K562 (cell line): ENCODE results near the gene LIPN. TPM values are rescaled to one million over a fixed set of nuclear protein-coding genes. Genes with fewer than 3 reads are reported as not detected.

Source experiments
- ATAC-seq: fragments of 200-7000 bp; cut with Tn5 transposase; 3 replicates; pipeline ENCODE4 v1.9.1; 2020; ENCODE audit warnings: moderate library complexity
- BruUV-seq: library from RNA; stranded (reverse); fragments of 400-500 nt; replicated peaks from 2 replicates; lab custom pipeline; 2021; lab: Mats Ljungman, UMichigan
- CTCF ChIA-PET: fragments of 300-600 bp; formaldehyde crosslinking; extraction: SDS; loops from one replicate; lab custom pipeline; 2021; ENCODE audit warnings: low intra/inter-chr PET ratio; lab: Yijun Ruan, JAX
- POLR2A ChIA-PET: fragments of 300-600, 350-650 bp; sonication (Branson Sonifier 250); formaldehyde crosslinking; extraction: SDS; loops from one replicate; lab custom pipeline; 2021; ENCODE audit warnings: antibody characterized with exemption, inconsistent platforms; lab: Yijun Ruan, JAX
- DNase-seq, 4 experiments: peaks; one replicate each; pipeline versions ENCODE4 v3.0.0 to v3.0.0-alpha.2; 2011 to 2018; ENCODE audit warnings: low spot score in 3 of 4, mixed read lengths in 3 of 4; ENCODE audit errors: extremely low read depth in 1 of 4
- FAIRE-seq: peaks from 2 replicates; lab custom pipeline; 2011; peaks lifted over from hg19 to GRCh38; lab: Jason Lieb, UNC
- H2AFZ ChIP-seq: 2 replicates; pipeline ENCODE4 v1.6.0; 2011; ENCODE audit warnings: low read depth, low read length, control low read depth, inconsistent platforms
- H3K27ac ChIP-seq: fragments of 200-600 bp; 3 replicates; pipeline ENCODE4 v1.8.0; 2011; ENCODE audit warnings: low read depth, mild to moderate bottlenecking, control low read depth, inconsistent platforms, low read length, moderate library complexity, mixed read lengths; ENCODE audit errors: extremely low read depth
- H3K27me3 ChIP-seq, 2 experiments: fragments of 300-600 bp in 1 of 2; 2 replicates in 1 of 2; 3 replicates in 1 of 2; pipeline versions ENCODE4 v1.6.0 to v1.8.0; 2011; ENCODE audit warnings: inconsistent platforms in 2 of 2, low read length in 2 of 2, mild to moderate bottlenecking in 1 of 2, mixed read lengths in 1 of 2, moderate library complexity in 1 of 2; ENCODE audit not compliant: control insufficient read depth in 2 of 2, insufficient read depth in 2 of 2
- H3K36me3 ChIP-seq: fragments of 300-600 bp; 3 replicates; pipeline ENCODE4 v1.8.0; 2011; ENCODE audit warnings: mild to moderate bottlenecking, low read length, inconsistent platforms; ENCODE audit not compliant: control insufficient read depth, insufficient read depth
- H3K4me1 ChIP-seq, 2 experiments: fragments of 200-600 bp in 1 of 2; replicated peaks in 1 of 2; 2 replicates in 1 of 2; 3 replicates in 1 of 2; pipeline versions ENCODE4 v1.5.1 to v1.8.0; 2011; ENCODE audit warnings: inconsistent platforms in 2 of 2, low read length in 2 of 2, mild to moderate bottlenecking in 1 of 2, mixed read lengths in 1 of 2, moderate library complexity in 1 of 2; ENCODE audit not compliant: control insufficient read depth in 2 of 2, insufficient read depth in 2 of 2
- H3K4me2 ChIP-seq: 2 replicates; pipeline ENCODE4 v1.6.1; 2011; ENCODE audit warnings: low read length, control low read depth, inconsistent platforms, mixed read lengths; ENCODE audit not compliant: insufficient read depth
- H3K4me3 ChIP-seq: fragments of 200-600 bp; sonication (generic), shearing (Covaris generic); 2 replicates; pipeline ENCODE4 v1.5.1; 2016; ENCODE audit warnings: control low read depth, inconsistent platforms
- H3K79me2 ChIP-seq: fragments of 200-600 bp; 3 replicates; pipeline ENCODE4 v1.8.0; 2011; ENCODE audit warnings: low read length, inconsistent platforms; ENCODE audit not compliant: control insufficient read depth, insufficient read depth
- H3K9ac ChIP-seq, 2 experiments: 2 replicates each; pipeline versions ENCODE4 v1.6.0 to v1.6.1; 2011; ENCODE audit warnings: low read depth in 2 of 2, low read length in 2 of 2, control low read depth in 1 of 2, inconsistent platforms in 1 of 2, mild to moderate bottlenecking in 1 of 2, mixed read lengths in 1 of 2; ENCODE audit not compliant: insufficient read depth in 1 of 2
- H3K9me1 ChIP-seq: one replicate; pipeline ENCODE4 v1.6.0; 2011; ENCODE audit warnings: inconsistent platforms, mild to moderate bottlenecking, low read length, moderate library complexity; ENCODE audit not compliant: control insufficient read depth, insufficient read depth
- H3K9me3 ChIP-seq: replicated peaks from 2 replicates; pipeline ENCODE4 v1.5.1; 2011; ENCODE audit warnings: low read depth, low read length, inconsistent platforms; ENCODE audit not compliant: control insufficient read depth, insufficient read depth
- H4K20me1 ChIP-seq: replicated peaks from 2 replicates; pipeline ENCODE4 v1.6.1; 2011; ENCODE audit warnings: low read length, inconsistent platforms, mixed read lengths; ENCODE audit not compliant: control insufficient read depth, insufficient read depth
- CXXC5 ChIP-seq: fragments of 250-450 bp; sonication (Bioruptor Pico); IDR thresholded peaks from 2 replicates; pipeline ENCODE4 v1.8.0; 2022; ENCODE audit warnings: inconsistent platforms, mild to moderate bottlenecking, moderate library complexity
- FIP1L1 ChIP-seq: fragments of 200-400 bp; formaldehyde crosslinking; IDR thresholded peaks from 2 replicates; pipeline ENCODE4 v1.6.1; 2018; ENCODE audit warnings: mild to moderate bottlenecking, low read depth, low read length; ENCODE audit not compliant: poor library complexity, severe bottlenecking
- KAT8 ChIP-seq: fragments of 450-650 bp; IDR thresholded peaks from 2 replicates; pipeline ENCODE4 v1.6.1; 2016; ENCODE audit warnings: low read depth, mild to moderate bottlenecking
- L3MBTL2 ChIP-seq: fragments of 450-650 bp; IDR thresholded peaks from 2 replicates; pipeline ENCODE4 v1.6.1; 2016; ENCODE audit warnings: mild to moderate bottlenecking, moderate library complexity
- NBN ChIP-seq: fragments of 450-650 bp; IDR thresholded peaks from 2 replicates; pipeline ENCODE4 v1.6.1; 2016; ENCODE audit warnings: low read depth, mild to moderate bottlenecking
- SNAPC5 ChIP-seq: fragments of 250-450 bp; sonication (Bioruptor Pico); IDR thresholded peaks from 2 replicates; pipeline ENCODE4 v1.8.0; 2021; ENCODE audit warnings: moderate library complexity, mild to moderate bottlenecking, inconsistent platforms
- TAF15 ChIP-seq: fragments of 200-400 bp; formaldehyde crosslinking; IDR thresholded peaks from 2 replicates; pipeline ENCODE4 v1.6.1; 2017; ENCODE audit warnings: mild to moderate bottlenecking, low read depth, low read length, moderate library complexity
- WGBS: fragments of 100-300 bp; shearing (Covaris generic); methylation state at CpG from one replicate; pipeline ENCODE4 v1.1.6; 2016; ENCODE audit warnings: low coverage, mixed read lengths; ENCODE audit not compliant: insufficient coverage; ENCODE audit errors: missing lambda C conversion rate; 5-methylcytosine and 5-hydroxymethylcytosine counted together
- in situ Hi-C: fragments of 300-500 bp; cut with MboI; formaldehyde crosslinking; loops from 4 replicates; pipeline ENCODE4 v1.15.0; 2018; ENCODE audit warnings: inconsistent platforms, mixed read lengths
- intact Hi-C: fragments of 100-400 bp; cut with micrococcal nuclease; formaldehyde crosslinking; loops from 2 replicates; pipeline ENCODE4 v1.14.2; 2022
- polyA plus RNA-seq, 8 experiments: library from polyadenylated mRNA; depleted of rRNA in 4 of 8; stranded (reverse) in 5 of 8; unstranded in 3 of 8; fragments of >200 nt; fragmentation: Nextera tagmentation in 2 of 8; fragmentation: Illumina TruSeq in 1 of 8; extraction: Ambion mirVana in 2 of 8; extraction: Trizol in 1 of 8; gene quantifications; 2 replicates each; pipeline versions ENCODE4 v1.2.1 to v1.2.3, GENCODE V29; 2011 to 2014; ENCODE audit warnings: inconsistent platforms in 1 of 8, missing spikeins in 1 of 8
- total RNA-seq, 7 experiments: library from RNA; depleted of rRNA in 6 of 7; stranded (reverse); fragments of >200 nt in 6 of 7; fragmentation: Illumina TruSeq in 2 of 7; extraction: Trizol in 2 of 7; gene quantifications; 2 replicates each; pipeline versions ENCODE4 v1.2.1 to v1.2.3, GENCODE V29; 2011 to 2021; ENCODE audit warnings: low replicate concordance in 1 of 7
- TF ChIP-seq, protein P1 (sequence below), 2 experiments: IDR thresholded peaks; 2 replicates each; pipeline ENCODE4 v1.6.1; 2011; ENCODE audit warnings: borderline replicate concordance in 1 of 2, control low read depth in 1 of 2, low read depth in 1 of 2, low read length in 1 of 2, mild to moderate bottlenecking in 1 of 2, mixed read lengths in 1 of 2, moderate library complexity in 1 of 2; ENCODE audit not compliant: insufficient read depth in 1 of 2, insufficient read length in 1 of 2, poor library complexity in 1 of 2, severe bottlenecking in 1 of 2; ENCODE audit errors: extremely low read depth in 1 of 2

Gene LIPN
- total and polyA plus RNA-seq, 9 of the 15 experiments (the other 6 are each of a cell fraction or from before 2014, with no cell fraction given) = not detected

DNA sequence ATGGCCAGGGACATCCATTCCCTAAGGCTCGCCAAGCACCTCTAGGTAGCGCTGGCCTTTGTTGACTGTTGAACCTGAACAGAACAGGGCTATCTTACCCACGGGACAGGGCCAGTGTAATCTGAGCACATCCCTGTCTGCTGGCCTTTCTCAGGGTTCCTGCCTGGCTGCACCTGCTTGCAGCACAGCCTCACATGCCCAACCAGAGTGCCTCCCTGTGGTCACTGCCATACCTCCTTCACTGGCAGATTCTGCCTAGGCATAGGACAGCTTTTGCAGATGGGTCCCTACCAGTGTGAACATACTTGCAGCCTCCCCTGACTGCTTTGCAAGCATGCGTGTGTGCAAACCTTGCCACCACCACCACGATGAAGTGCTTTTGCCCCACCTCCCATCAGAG lies 15.8 kb upstream of the LIPN start (continued):
- TF ChIP-seq TAF15 = no peak
- no peak for TF ChIP-seq SNAPC5 (CRISPR knock-in tag)
- no peak for TF ChIP-seq L3MBTL2

- Histone ChIP-seq H3K4me2 (no peak overlapping the region), H2AFZ (no peak overlapping the region), H4K20me1 (no peaks in the 10 kb centered on the region), H3K4me3 (no peak overlapping the region), H3K9me1 (no peaks in the 10 kb centered on the region), H3K36me3 (no peaks in the 10 kb centered on the region), H3K4me1 (no peaks in the 10 kb centered on the region), H3K27me3 (no peaks in the 10 kb centered on the region), H3K9ac (no peak overlapping the region), H3K9me3 (no peaks in the 10 kb centered on the region; the same call in 1 of the 2 replicates), H3K27ac (no peak overlapping the region), H3K79me2 (no peaks in the 10 kb centered on the region)
- ChIA-PET CTCF (no interaction called here), POLR2A (no interaction called here)
- WGBS = 0% methylated on average over 1 of the region's 1 CpG
- in situ Hi-C loops = no loop called here
- no peak for FAIRE-seq
- DNase-seq = no peak
- no TSS peak for BruUV-seq
- ATAC-seq = no peak
- intact Hi-C loops = no loop called here
- no peak for TF ChIP-seq KAT8
- TF ChIP-seq FIP1L1 = no peak
- TF ChIP-seq NBN = no peak
- TF ChIP-seq, protein P1, sequence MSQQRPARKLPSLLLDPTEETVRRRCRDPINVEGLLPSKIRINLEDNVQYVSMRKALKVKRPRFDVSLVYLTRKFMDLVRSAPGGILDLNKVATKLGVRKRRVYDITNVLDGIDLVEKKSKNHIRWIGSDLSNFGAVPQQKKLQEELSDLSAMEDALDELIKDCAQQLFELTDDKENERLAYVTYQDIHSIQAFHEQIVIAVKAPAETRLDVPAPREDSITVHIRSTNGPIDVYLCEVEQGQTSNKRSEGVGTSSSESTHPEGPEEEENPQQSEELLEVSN (IDR thresholded peaks at IDR 0.05; ENCODE audit: borderline replicate concordance in 1 of 2, extremely low read depth in 1 of 2, insufficient read depth in 1 of 2, insufficient read length in 1 of 2, low read depth in 1 of 2, low read length in 1 of 2, poor library complexity in 1 of 2, severe bottlenecking in 1 of 2) = no peak
- TF ChIP-seq CXXC5 (CRISPR knock-in tag) = no peak
These were observed 14.2 kb upstream of the LIPN start for GRCh38 chr10:88745633-88746032.
